ENCODE measurements around the gene OPHN1. TPM values are rescaled to one million over a fixed set of nuclear protein-coding genes. Genes with fewer than 3 reads are reported as not detected.

The OPHN1 gene
- total RNA-seq, 1 experiment from 2014 or later = 4.0 TPM

GRCh38 chrX:68403522-68403921 is 29.8 kb downstream of the OPHN1 start:
- Mint-ChIP-seq H3K27me3 (ENCODE audit: insufficient read depth, unreplicated experiment) (peaks cover 35% of the 10 kb centered on the region), H3K27ac (ENCODE audit: low read depth, unreplicated experiment) (no peak overlapping the region), H3K9me3 (ENCODE audit: unreplicated experiment) (no peaks in the 10 kb centered on the region), H3K4me1 (ENCODE audit: insufficient read depth, unreplicated experiment) (no peaks in the 10 kb centered on the region), H3K36me3 (ENCODE audit: insufficient read depth, unreplicated experiment) (no peaks in the 10 kb centered on the region), H3K4me3 (ENCODE audit: unreplicated experiment) (no peak overlapping the region)
- intact Hi-C loops (cut with micrococcal nuclease) = no loop called here
- DNase-seq (ENCODE audit: unreplicated experiment) = no peak
- no peak for TF ChIP-seq CTCF (IDR thresholded peaks at IDR 0.05; ENCODE audit: unreplicated experiment)
- POLR2A ChIA-PET = interaction anchor here (0.6 kb wide), 1 partner anchor 122 kb away, joined by 3 read pairs; no protein-coding TSS in a partner anchor
- BruUV-seq (replicated peaks) = no TSS peak
- CTCF ChIA-PET = interaction anchor here (0.7 kb wide), 1 partner anchor 16 kb away, joined by 8 read pairs; no protein-coding TSS in a partner anchor

GRCh38 chrX:68403038-68403437 is 30.3 kb downstream of the OPHN1 start:
- CTCF ChIA-PET = no interaction called here
- H3K36me3 Mint-ChIP-seq (ENCODE audit: insufficient read depth, unreplicated experiment) = peaks cover under 1% of the 10 kb centered on the region
- intact Hi-C loops (cut with micrococcal nuclease) = no loop called here
- H3K4me3 Mint-ChIP-seq (ENCODE audit: unreplicated experiment) = no peak overlapping the region
- no peak for DNase-seq (ENCODE audit: unreplicated experiment)
- no TSS peak for BruUV-seq (replicated peaks)
- no peaks in the 10 kb centered on the region for H3K4me1 Mint-ChIP-seq (ENCODE audit: insufficient read depth, unreplicated experiment)
- no peak for TF ChIP-seq CTCF (IDR thresholded peaks at IDR 0.05; ENCODE audit: unreplicated experiment)
- no peak overlapping the region for H3K27ac Mint-ChIP-seq (ENCODE audit: low read depth, unreplicated experiment)
- POLR2A ChIA-PET = no interaction called here
- H3K27me3 Mint-ChIP-seq (ENCODE audit: insufficient read depth, unreplicated experiment) = peaks cover 40% of the 10 kb centered on the region
- no peaks in the 10 kb centered on the region for H3K9me3 Mint-ChIP-seq (ENCODE audit: unreplicated experiment)

- no peaks in the 10 kb centered on the region for H3K9me3 Mint-ChIP-seq (ENCODE audit: unreplicated experiment)
- ChIA-PET CTCF (no interaction called here), POLR2A (no interaction called here)
- no peak overlapping the region for H3K4me3 Mint-ChIP-seq (ENCODE audit: unreplicated experiment)
- TF ChIP-seq CTCF (IDR thresholded peaks at IDR 0.05; ENCODE audit: unreplicated experiment) = no peak
- intact Hi-C loops (cut with micrococcal nuclease) = no loop called here
- no peak overlapping the region for H3K27ac Mint-ChIP-seq (ENCODE audit: low read depth, unreplicated experiment)
- no TSS peak for BruUV-seq (replicated peaks)
- peaks cover 6% of the 10 kb centered on the region for H3K36me3 Mint-ChIP-seq (ENCODE audit: insufficient read depth, unreplicated experiment)
- DNase-seq (ENCODE audit: unreplicated experiment) = no peak
- peaks cover 47% of the 10 kb centered on the region for H3K27me3 Mint-ChIP-seq (ENCODE audit: insufficient read depth, unreplicated experiment)
- H3K4me1 Mint-ChIP-seq (ENCODE audit: insufficient read depth, unreplicated experiment) = no peaks in the 10 kb centered on the region
These were observed 31.2 kb downstream of the OPHN1 start for GRCh38 chrX:68402094-68402493.

GRCh38 chrX:68398291-68398690 is 35.0 kb downstream of the OPHN1 start:
- CTCF ChIA-PET = interaction anchor here (0.7 kb wide), 1 partner anchor 85 kb away, joined by 3 read pairs; no protein-coding TSS in a partner anchor
- no peak overlapping the region for H3K27ac Mint-ChIP-seq (ENCODE audit: low read depth, unreplicated experiment)
- POLR2A ChIA-PET = no interaction called here
- H3K9me3 Mint-ChIP-seq (ENCODE audit: unreplicated experiment) = no peaks in the 10 kb centered on the region
- H3K4me3 Mint-ChIP-seq (ENCODE audit: unreplicated experiment) = no peak overlapping the region
- intact Hi-C loops (cut with micrococcal nuclease) = no loop called here
- H3K27me3 Mint-ChIP-seq (ENCODE audit: insufficient read depth, unreplicated experiment) = peaks cover 46% of the 10 kb centered on the region
- no peak for DNase-seq (ENCODE audit: unreplicated experiment)
- no peak for TF ChIP-seq CTCF (IDR thresholded peaks at IDR 0.05; ENCODE audit: unreplicated experiment)
- H3K36me3 Mint-ChIP-seq (ENCODE audit: insufficient read depth, unreplicated experiment) = peaks cover 6% of the 10 kb centered on the region
- H3K4me1 Mint-ChIP-seq (ENCODE audit: insufficient read depth, unreplicated experiment) = no peaks in the 10 kb centered on the region
- BruUV-seq (replicated peaks) = no TSS peak
